ENCODE measurements around the gene MCC.

MCC gene

GRCh38 chr5:113067635-113068344 is 420.5 kb downstream of the MCC start:
- TF ChIP-seq NFIC (IDR thresholded peaks at IDR 0.05) (no peak), CEBPB (IDR thresholded peaks at IDR 0.05) (no peak), YY1 (IDR thresholded peaks at IDR 0.05; ENCODE audit: low read depth) (no peak), TAF1 (IDR thresholded peaks at IDR 0.05; ENCODE audit: low read depth) (no peak)

- TF ChIP-seq TAF1 (IDR thresholded peaks at IDR 0.05; ENCODE audit: low read depth) = no peak
- no peak for TF ChIP-seq REST (IDR thresholded peaks at IDR 0.05; ENCODE audit: low read depth)
- no peak for TF ChIP-seq EP300 (IDR thresholded peaks at IDR 0.05; ENCODE audit: borderline replicate concordance)
- no peak for TF ChIP-seq RAD21 (IDR thresholded peaks at IDR 0.05; ENCODE audit: low read depth)
- TF ChIP-seq USF1 (IDR thresholded peaks at IDR 0.05) = no peak
- TF ChIP-seq CEBPB (IDR thresholded peaks at IDR 0.05) = no peak
- TF ChIP-seq TEAD4 (IDR thresholded peaks at IDR 0.05) = no peak
- no peak for TF ChIP-seq ZBTB7A (IDR thresholded peaks at IDR 0.05; ENCODE audit: low read depth)
- no peak for TF ChIP-seq MAX (IDR thresholded peaks at IDR 0.05)
- no peak for TF ChIP-seq CREB1 (IDR thresholded peaks at IDR 0.05; ENCODE audit: low read depth)
- no peak for TF ChIP-seq YY1 (IDR thresholded peaks at IDR 0.05; ENCODE audit: low read depth)
- no peak for TF ChIP-seq TCF12 (IDR thresholded peaks at IDR 0.05; ENCODE audit: low read depth)
- no peak for TF ChIP-seq NFIC (IDR thresholded peaks at IDR 0.05)
- no peak for TF ChIP-seq EGR1 (IDR thresholded peaks at IDR 0.05)
- no peak for TF ChIP-seq FOXM1 (IDR thresholded peaks at IDR 0.05; ENCODE audit: borderline replicate concordance, low read depth)
These were observed 422.6 kb downstream of the MCC start for GRCh38 chr5:113065626-113066025.

GRCh38 chr5:113064806-113065205 is 423.4 kb downstream of the MCC start:
- no peak for TF ChIP-seq REST (IDR thresholded peaks at IDR 0.05; ENCODE audit: low read depth)
- TF ChIP-seq TCF12 (IDR thresholded peaks at IDR 0.05; ENCODE audit: low read depth) = no peak
- TF ChIP-seq ZBTB7A (IDR thresholded peaks at IDR 0.05; ENCODE audit: low read depth) = no peak
- no peak for TF ChIP-seq EGR1 (IDR thresholded peaks at IDR 0.05)
- TF ChIP-seq TEAD4 (IDR thresholded peaks at IDR 0.05) = no peak
- TF ChIP-seq TAF1 (IDR thresholded peaks at IDR 0.05; ENCODE audit: low read depth) = no peak
- no peak for TF ChIP-seq FOXM1 (IDR thresholded peaks at IDR 0.05; ENCODE audit: borderline replicate concordance, low read depth)
- no peak for TF ChIP-seq CREB1 (IDR thresholded peaks at IDR 0.05; ENCODE audit: low read depth)
- TF ChIP-seq USF1 (IDR thresholded peaks at IDR 0.05) = no peak
- TF ChIP-seq NFIC (IDR thresholded peaks at IDR 0.05) = no peak
- no peak for TF ChIP-seq YY1 (IDR thresholded peaks at IDR 0.05; ENCODE audit: low read depth)
- TF ChIP-seq CEBPB (IDR thresholded peaks at IDR 0.05) = no peak
- TF ChIP-seq RAD21 (IDR thresholded peaks at IDR 0.05; ENCODE audit: low read depth) = no peak
- TF ChIP-seq MAX (IDR thresholded peaks at IDR 0.05) = no peak
- no peak for TF ChIP-seq EP300 (IDR thresholded peaks at IDR 0.05; ENCODE audit: borderline replicate concordance)

GRCh38 chr5:113063927-113064326 is 424.3 kb downstream of the MCC start:
- no peak for TF ChIP-seq FOXM1 (IDR thresholded peaks at IDR 0.05; ENCODE audit: borderline replicate concordance, low read depth)
- TF ChIP-seq EP300 (IDR thresholded peaks at IDR 0.05; ENCODE audit: borderline replicate concordance) = no peak
- TF ChIP-seq ZBTB7A (IDR thresholded peaks at IDR 0.05; ENCODE audit: low read depth) = no peak
- TF ChIP-seq CREB1 (IDR thresholded peaks at IDR 0.05; ENCODE audit: low read depth) = no peak
- TF ChIP-seq NFIC (IDR thresholded peaks at IDR 0.05) = no peak
- no peak for TF ChIP-seq MAX (IDR thresholded peaks at IDR 0.05)
- TF ChIP-seq YY1 (IDR thresholded peaks at IDR 0.05; ENCODE audit: low read depth) = no peak
- TF ChIP-seq CEBPB (IDR thresholded peaks at IDR 0.05) = no peak
- no peak for TF ChIP-seq EGR1 (IDR thresholded peaks at IDR 0.05)
- no peak for TF ChIP-seq TCF12 (IDR thresholded peaks at IDR 0.05; ENCODE audit: low read depth)
- TF ChIP-seq TAF1 (IDR thresholded peaks at IDR 0.05; ENCODE audit: low read depth) = no peak
- no peak for TF ChIP-seq USF1 (IDR thresholded peaks at IDR 0.05)
- no peak for TF ChIP-seq REST (IDR thresholded peaks at IDR 0.05; ENCODE audit: low read depth)
- no peak for TF ChIP-seq RAD21 (IDR thresholded peaks at IDR 0.05; ENCODE audit: low read depth)

All from Ishikawa (cell line).